H1 (cell line): ENCODE results near the gene PARD6B.

Source experiments
- BACH1 ChIP-seq: IDR thresholded peaks from 2 replicates; pipeline ENCODE4 v1.6.1; 2012; ENCODE audit warnings: low read length, improper control_type of control experiment
- CHD2 ChIP-seq: IDR thresholded peaks from 2 replicates; pipeline ENCODE4 v1.6.1; 2012; ENCODE audit warnings: low read length, improper control_type of control experiment
- TF ChIP-seq, protein P1 (sequence below): IDR thresholded peaks from 2 replicates; pipeline ENCODE4 v1.6.1; 2012; ENCODE audit warnings: inconsistent platforms

GRCh38 chr20:50805349-50805684, 73.9 kb downstream of the PARD6B start:
- TF ChIP-seq BACH1 (no peak), CHD2 (no peak)
- TF ChIP-seq, protein P1, sequence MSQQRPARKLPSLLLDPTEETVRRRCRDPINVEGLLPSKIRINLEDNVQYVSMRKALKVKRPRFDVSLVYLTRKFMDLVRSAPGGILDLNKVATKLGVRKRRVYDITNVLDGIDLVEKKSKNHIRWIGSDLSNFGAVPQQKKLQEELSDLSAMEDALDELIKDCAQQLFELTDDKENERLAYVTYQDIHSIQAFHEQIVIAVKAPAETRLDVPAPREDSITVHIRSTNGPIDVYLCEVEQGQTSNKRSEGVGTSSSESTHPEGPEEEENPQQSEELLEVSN, result no peak
